Stimulated activated CD8-positive, alpha-beta memory T cell treated with anti-CD3 and anti-CD28 coated beads, Interleukin-2, amount 100 ng/mL, for 1 hour (primary cell): Measurements from ENCODE around the gene SLC15A5.

ENCODE experiments used
- DNase-seq, 2 donors: peaks; one replicate each; pipeline ENCODE4 v3.0.0-alpha.2; 2020; ENCODE audit warnings: low read depth in 2 of 2

Gene SLC15A5

GRCh38 chr12:16183541-16183940 lies 93.9 kb downstream of the SLC15A5 start:
- no peak for DNase-seq

GRCh38 chr12:16175840-16176239 lies 101.6 kb downstream of the SLC15A5 start:
- no peak for DNase-seq

- DNase-seq: no peak
Observed at GRCh38 chr12:16174282-16174681, 103.2 kb downstream of the SLC15A5 start.

DNA sequence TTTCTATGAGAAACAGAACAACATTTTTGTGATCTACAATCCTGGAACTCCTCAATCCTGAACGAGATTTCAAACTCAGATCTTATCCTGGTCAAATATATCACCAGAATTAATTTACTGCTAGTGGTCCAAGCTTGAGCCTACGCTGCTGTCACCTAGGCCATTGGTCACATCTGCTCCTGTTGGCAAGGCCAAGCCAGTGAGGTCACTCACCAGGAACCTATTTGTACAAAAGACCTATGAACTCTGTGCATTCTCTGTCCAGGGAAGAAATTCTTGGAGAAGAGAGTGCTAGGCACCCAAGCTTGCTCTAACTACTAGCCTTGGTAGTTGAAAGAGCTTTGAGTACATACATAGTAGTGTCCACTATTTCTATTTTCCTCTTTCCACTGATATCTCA lies 106.1 kb downstream of the SLC15A5 start:
- DNase-seq: no peak

- DNase-seq: no peak
Observed at GRCh38 chr12:16168078-16168477, 109.4 kb downstream of the SLC15A5 start.

- no peak for DNase-seq
Observed at GRCh38 chr12:16166563-16167470, 110.7 kb downstream of the SLC15A5 start.

DNA sequence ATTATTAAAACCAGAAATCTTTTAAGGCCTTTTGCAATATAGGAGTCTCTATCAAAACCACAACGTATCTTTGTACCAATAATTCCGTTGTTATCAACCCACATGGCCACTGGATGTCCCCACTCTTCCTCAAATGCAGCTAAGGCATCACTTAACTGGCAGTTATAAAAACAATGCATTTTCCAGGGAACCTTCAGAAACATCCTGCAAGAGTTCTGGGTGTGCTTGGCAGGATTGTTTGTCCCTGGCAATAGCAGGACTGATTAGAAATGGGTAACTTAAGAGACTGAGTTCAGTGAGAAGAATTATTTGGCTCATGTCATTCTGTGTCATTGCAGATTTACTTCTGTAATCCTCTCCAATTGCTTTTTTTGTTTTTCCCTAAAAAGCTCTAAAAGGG lies 112.0 kb downstream of the SLC15A5 start:
- no peak for DNase-seq

- no peak for DNase-seq
Observed at GRCh38 chr12:16163901-16164300, 113.6 kb downstream of the SLC15A5 start.

DNA sequence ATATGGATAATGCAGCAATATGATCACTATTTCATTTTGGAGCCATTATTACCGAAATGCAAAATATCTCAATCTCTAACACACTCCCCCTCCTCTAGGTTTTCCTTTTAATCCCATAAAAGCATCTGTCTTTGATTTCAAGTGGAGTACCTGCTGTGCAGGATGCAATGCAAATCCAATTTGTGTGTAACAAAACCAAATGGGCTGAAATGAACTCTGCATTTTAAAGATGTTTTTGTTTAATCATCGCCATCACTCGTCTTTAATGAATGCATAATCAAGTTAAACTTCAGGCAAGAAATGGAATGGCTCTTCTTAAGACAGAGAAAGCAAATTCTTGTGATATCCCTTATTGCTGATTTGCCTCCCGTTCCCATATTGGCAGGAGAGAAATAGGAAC lies 114.3 kb downstream of the SLC15A5 start:
- DNase-seq: no peak

GRCh38 chr12:16159571-16159970 lies 117.9 kb downstream of the SLC15A5 start:
- DNase-seq: no peak

DNA sequence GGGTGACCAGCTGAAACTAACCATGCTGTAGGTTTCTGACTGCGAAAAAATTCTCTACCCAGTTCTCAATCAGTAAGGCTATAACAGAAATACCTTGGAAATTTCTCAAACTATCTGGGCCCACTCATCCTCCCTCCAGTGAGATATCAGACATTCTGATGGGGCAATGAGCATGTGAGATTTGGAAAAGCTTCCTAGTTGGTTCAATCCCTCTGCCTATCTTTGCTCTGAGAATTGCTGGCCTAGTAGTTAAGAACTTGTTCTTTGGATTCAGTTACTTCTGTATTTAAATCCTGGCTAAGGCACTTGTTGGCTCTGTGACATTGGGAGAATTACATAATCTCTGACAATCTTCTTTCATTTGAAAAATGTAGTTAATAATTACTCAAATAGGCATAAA lies 119.4 kb downstream of the SLC15A5 start:
- no peak for DNase-seq

DNA sequence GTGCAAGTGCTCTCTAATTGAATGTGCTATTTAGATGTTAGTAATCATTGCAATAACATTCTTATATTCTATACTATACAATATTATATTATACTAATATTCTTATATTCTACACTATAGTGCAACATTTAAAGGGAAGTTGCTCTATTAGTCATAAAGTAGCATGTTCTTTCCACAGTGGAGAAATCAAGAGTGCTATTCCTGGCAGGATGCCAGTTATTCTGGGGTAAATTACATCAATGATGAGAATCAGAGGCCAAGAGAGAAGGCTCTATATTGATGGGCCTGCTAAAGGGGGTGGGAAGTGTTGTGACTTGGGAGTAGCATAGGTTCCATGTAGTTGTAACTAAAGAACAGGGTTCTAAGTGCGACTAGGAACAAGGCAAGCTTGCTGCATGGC lies 121.5 kb downstream of the SLC15A5 start:
- DNase-seq: no peak

DNA sequence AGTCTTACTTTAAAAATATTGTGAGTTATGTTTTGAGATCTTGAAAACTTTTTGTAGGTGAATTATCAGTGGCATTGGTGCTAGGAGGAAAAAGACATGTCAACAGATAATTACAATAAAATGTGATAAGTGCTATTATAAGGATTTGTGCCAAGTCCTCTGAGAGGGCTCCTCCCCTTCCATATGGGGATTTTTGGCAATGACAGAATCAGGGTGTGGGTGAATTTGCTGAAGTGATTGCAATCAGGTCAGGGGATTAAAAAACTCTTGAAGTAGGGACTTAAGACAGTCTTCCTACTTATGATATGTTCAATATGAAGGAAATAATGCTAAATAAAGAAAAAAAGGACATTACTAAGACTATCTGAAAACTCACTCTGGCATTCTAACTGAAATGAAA lies 122.5 kb downstream of the SLC15A5 start:
- DNase-seq: no peak

GRCh38 chr12:16152885-16153673 lies 124.4 kb downstream of the SLC15A5 start:
- DNase-seq: no peak

- DNase-seq: no peak
Observed at GRCh38 chr12:16150276-16150675, 127.2 kb downstream of the SLC15A5 start.

DNA sequence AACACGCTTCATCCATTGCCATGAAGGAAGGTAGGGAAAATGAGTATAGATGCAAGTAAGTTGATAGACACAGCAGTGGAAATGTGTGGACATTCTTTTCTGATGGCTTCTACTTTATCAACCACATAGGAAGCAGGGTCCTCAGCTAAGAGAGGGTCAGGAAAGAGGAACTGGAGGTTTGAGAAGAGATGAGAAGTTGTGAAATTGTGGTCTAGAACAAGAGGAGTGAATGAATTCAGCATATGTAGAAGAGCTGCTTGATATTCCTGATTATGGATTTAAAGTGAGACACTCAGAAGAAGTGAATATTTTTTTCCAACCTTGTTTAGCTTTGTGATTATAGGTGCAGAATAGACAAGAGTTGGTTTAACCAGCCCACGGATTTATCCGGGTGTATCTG lies 128.5 kb downstream of the SLC15A5 start:
- no peak for DNase-seq
